SH-SY5Y (cell line): ENCODE results near the gene SLC9A1.

ENCODE experiments used
- GATA2 ChIP-seq: IDR thresholded peaks from 2 replicates; pipeline ENCODE4 v1.6.1; 2011; ENCODE audit warnings: mild to moderate bottlenecking, low read depth, low read length
- GATA3 ChIP-seq: IDR thresholded peaks from 2 replicates; pipeline ENCODE4 v1.6.1; 2011; ENCODE audit warnings: low read depth, mild to moderate bottlenecking, low read length, moderate library complexity

DNA sequence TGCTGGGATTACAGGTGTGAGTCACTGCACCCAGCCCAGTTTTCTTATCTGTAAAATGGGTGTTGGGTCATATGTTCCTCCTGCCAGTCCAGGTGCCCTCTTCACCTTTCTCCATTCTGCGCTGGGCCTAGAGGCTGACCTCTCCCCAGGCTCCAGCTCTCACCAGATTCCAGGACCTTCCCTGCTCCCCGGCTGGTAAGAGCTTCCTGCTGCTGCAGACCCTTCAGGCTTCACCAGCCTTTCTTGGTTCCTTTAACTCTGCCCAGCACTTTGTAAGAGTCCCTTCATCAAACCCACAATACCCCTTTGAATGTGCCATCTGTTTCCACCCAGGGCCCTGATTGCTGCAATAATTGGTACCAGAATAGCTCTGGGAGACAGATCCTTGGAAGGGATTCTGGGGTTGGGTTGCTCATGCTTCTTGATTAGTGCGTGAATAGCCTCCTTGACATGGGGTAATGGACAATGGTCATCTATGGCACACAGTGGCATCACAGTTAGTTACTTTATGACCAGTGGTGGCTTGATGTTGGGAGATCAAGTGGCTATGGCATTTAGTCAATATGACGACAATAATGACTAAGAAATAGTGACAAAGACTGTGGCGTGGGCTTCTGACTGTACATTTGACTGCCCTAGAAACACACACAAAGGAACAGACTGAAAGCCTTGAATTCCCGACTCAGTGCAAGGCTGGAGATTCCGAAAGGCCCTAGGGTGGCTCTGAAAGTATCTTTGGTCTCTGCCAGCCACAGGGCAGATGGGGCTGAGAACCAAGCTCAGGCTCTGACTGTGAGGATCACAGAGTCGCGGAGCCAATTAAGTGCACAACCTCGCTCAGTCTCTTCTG, 67.3 kb downstream of the SLC9A1 start:
- no peak for TF ChIP-seq GATA2
- no peak for TF ChIP-seq GATA3
